ENCODE data around the gene PIP4K2A.

DNA sequence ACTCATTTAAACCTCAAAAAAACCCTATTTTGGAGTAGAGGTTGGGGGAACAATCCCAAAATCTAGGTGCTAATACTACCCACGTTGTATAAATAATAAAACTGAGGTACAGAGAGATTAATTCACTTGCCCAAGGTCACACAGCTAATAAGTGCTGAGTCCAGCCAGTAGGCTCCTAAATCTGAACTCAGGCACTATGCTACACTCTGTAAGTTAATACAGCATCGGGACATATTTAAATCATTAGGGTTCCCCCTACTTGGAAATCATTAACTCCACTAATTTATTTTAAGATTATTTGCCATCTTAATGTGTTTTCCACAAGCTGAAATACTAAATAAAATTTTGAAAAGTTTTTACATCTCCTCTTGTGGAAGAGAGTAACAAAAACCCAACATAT lies 24.2 kb downstream of the PIP4K2A start:
- TF ChIP-seq, protein P1, sequence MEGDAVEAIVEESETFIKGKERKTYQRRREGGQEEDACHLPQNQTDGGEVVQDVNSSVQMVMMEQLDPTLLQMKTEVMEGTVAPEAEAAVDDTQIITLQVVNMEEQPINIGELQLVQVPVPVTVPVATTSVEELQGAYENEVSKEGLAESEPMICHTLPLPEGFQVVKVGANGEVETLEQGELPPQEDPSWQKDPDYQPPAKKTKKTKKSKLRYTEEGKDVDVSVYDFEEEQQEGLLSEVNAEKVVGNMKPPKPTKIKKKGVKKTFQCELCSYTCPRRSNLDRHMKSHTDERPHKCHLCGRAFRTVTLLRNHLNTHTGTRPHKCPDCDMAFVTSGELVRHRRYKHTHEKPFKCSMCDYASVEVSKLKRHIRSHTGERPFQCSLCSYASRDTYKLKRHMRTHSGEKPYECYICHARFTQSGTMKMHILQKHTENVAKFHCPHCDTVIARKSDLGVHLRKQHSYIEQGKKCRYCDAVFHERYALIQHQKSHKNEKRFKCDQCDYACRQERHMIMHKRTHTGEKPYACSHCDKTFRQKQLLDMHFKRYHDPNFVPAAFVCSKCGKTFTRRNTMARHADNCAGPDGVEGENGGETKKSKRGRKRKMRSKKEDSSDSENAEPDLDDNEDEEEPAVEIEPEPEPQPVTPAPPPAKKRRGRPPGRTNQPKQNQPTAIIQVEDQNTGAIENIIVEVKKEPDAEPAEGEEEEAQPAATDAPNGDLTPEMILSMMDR (conservative IDR thresholded peaks at IDR 0.05): no peak
- TF ChIP-seq EZH2 (IDR thresholded peaks at IDR 0.05; ENCODE audit: low read depth): no peak
